Liver (tissue), 3 donors: ENCODE results near the gene IQCF6.
"Not testable (repeated sequence)": the region's sequence is repeated elsewhere in the genome, so short reads cannot be mapped to it uniquely, and the experiment has no call there.

Experiments
- EGR1 ChIP-seq, 2 donors: IDR thresholded peaks; 2 replicates each; pipeline ENCODE4 v1.6.1; 2016 to 2018; ENCODE audit warnings: antibody characterized with exemption in 2 of 2, low read depth in 2 of 2
- FOXA1 ChIP-seq: IDR thresholded peaks from 2 replicates; pipeline ENCODE4 v1.6.1; 2016; ENCODE audit warnings: antibody characterized with exemption
- GABPA ChIP-seq, 2 donors: IDR thresholded peaks in 1 of 2; conservative IDR thresholded peaks in 1 of 2; 2 replicates each; pipeline ENCODE4 v1.6.1; 2016; ENCODE audit warnings: antibody characterized with exemption in 2 of 2, mild to moderate bottlenecking in 1 of 2, moderate library complexity in 1 of 2
- RXRA ChIP-seq, 2 donors: IDR thresholded peaks; 2 replicates each; pipeline ENCODE4 v1.6.1; 2017 to 2018; ENCODE audit warnings: antibody characterized with exemption in 2 of 2, mild to moderate bottlenecking in 1 of 2
- YY1 ChIP-seq: IDR thresholded peaks from 2 replicates; pipeline ENCODE4 v1.6.1; 2016; ENCODE audit warnings: antibody characterized with exemption, mild to moderate bottlenecking
- TF ChIP-seq, protein P1 (sequence below): fragments of 150-350 bp; IDR thresholded peaks from 2 replicates; pipeline ENCODE4 v1.5.1; 2017; ENCODE audit warnings: improper control_type of control experiment, low read depth, low read length; ENCODE audit not compliant: missing input control
- TF ChIP-seq, protein P2 (sequence below): IDR thresholded peaks from 2 replicates; pipeline ENCODE4 v1.6.1; 2016; ENCODE audit warnings: antibody characterized with exemption
- donor health status: healthy.
- donor health status: healthy.

DNA sequence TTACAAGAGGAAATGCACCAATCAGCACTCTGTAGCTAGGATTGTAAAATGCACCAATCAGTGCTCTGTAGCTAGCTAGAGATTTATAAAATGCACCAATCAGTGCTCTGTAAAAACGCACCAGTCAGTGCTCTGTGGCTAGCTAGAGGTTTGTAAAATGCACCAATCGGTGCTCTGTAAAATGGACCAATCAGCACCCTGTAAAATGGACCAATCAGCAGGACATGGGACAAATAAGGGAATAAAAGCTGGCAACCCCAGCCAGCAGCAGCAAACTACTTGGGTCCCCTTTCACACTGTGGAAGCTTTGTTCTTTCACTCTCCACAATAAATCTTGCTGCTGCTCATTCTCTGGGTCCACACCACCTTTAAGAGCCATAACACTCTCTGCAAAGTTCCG, 36.7 kb downstream of the IQCF6 start:
- not testable (repeated sequence) for TF ChIP-seq GABPA (IDR thresholded peaks at IDR 0.05 in 1 of 2, conservative IDR thresholded peaks at IDR 0.05 in 1 of 2); FOXA1; EGR1 (IDR thresholded peaks at IDR 0.05; ENCODE audit: low read depth in 2 of 2); RXRA (IDR thresholded peaks at IDR 0.05); YY1
- TF ChIP-seq, protein P1, sequence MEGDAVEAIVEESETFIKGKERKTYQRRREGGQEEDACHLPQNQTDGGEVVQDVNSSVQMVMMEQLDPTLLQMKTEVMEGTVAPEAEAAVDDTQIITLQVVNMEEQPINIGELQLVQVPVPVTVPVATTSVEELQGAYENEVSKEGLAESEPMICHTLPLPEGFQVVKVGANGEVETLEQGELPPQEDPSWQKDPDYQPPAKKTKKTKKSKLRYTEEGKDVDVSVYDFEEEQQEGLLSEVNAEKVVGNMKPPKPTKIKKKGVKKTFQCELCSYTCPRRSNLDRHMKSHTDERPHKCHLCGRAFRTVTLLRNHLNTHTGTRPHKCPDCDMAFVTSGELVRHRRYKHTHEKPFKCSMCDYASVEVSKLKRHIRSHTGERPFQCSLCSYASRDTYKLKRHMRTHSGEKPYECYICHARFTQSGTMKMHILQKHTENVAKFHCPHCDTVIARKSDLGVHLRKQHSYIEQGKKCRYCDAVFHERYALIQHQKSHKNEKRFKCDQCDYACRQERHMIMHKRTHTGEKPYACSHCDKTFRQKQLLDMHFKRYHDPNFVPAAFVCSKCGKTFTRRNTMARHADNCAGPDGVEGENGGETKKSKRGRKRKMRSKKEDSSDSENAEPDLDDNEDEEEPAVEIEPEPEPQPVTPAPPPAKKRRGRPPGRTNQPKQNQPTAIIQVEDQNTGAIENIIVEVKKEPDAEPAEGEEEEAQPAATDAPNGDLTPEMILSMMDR: not testable (repeated sequence)
- TF ChIP-seq, protein P2, sequence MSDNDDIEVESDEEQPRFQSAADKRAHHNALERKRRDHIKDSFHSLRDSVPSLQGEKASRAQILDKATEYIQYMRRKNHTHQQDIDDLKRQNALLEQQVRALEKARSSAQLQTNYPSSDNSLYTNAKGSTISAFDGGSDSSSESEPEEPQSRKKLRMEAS: not testable (repeated sequence)
